GM15510 (cell line): ENCODE measurements around the gene GNB3.

Experiments
- POLR2A ChIP-seq: IDR thresholded peaks from 3 replicates; pipeline ENCODE4 v1.6.1; 2011; ENCODE audit warnings: borderline replicate concordance; ENCODE audit not compliant: insufficient read length; ENCODE audit errors: extremely low read depth

The GNB3 gene

DNA sequence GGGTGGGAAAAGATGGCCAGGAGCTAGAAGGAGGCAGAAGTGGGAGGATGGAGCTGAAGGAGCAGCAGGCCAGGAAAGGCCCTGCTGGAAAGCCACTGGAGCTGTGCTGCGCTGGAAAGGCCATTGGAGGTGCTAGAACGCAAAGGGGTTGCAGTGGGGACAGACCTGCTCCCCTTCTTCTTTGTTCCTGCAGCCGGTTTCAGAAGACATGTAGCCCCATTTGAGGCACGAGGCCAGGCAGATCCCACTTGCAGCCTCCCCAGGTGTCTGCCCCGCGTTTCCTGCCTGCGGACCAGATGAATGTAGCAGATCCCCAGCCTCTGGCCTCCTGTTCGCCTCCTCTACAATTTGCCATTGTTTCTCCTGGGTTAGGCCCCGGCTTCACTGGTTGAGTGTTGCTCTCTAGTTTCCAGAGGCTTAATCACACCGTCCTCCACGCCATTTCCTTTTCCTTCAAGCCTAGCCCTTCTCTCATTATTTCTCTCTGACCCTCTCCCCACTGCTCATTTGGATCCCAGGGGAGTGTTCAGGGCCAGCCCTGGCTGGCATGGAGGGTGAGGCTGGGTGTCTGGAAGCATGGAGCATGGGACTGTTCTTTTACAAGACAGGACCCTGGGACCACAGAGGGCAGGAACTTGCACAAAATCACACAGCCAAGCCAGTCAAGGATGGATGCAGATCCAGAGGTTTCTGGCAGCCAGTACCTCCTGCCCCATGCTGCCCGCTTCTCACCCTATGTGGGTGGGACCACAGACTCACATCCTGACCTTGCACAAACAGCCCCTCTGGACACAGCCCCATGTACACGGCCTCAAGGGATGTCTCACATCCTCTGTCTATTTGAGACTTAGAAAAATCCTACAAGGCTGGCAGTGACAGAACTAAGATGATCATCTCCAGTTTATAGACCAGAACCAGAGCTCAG lies 21.4 kb upstream of the GNB3 start:
- no peak for TF ChIP-seq POLR2A

DNA sequence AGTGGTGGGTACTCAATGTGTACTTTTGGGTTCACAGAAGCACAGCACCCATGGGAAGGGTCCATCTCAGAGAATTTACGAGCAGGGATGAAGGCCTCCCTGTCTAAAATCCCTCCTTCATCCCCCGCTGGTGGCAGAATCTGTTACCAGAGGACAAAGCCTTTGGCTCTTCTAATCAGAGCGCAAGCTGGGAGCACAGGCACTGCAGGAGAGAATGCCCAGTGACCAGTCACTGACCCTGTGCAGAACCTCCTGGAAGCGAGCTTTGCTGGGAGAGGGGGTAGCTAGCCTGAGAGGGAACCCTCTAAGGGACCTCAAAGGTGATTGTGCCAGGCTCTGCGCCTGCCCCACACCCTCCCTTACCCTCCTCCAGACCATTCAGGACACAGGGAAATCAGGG lies 20.6 kb upstream of the GNB3 start:
- no peak for TF ChIP-seq POLR2A

- TF ChIP-seq POLR2A, result no peak
Observed at GRCh38 chr12:6821591-6822425, 18.9 kb upstream of the GNB3 start, which contains the start of gene GPR162. TSS of gene GPR162 (plus strand) at chr12:6821821. CDS start at chr12:6823899, 2,078 bp downstream.

DNA sequence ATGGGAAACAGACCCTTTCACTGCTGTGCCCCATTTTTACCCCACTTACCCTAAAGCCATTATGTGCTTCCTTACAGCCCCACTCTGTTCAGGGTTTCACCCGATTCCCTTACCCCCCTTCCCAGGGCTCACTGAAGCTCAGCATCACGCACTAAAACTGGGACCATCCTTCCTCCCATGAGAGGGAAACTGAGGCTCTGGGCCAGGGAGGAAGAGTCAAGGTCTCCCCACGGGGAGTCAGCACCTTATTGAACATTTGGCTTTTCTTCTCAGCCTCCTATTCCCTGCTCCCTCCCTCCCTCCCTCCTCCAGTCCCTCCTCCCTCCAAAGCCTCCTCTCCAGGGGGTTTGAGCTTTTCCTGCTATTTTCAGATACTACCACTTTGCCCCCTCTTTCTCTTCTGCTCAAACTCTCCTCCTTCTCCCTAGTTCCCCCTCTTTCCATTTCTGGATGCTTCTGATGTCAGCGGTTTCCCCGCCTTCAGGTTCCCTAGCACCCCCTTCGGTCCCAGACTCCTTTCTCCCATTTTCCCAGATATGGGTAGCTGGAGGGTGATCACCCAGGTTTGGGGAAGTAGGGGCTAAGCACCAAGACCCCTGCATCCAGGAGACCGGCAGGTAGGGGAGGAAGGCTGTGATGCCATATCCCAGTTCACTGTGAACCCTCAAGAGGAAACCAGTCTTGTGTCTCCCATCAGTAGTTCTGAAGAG lies 18.1 kb upstream of the GNB3 start:
- TF ChIP-seq POLR2A, result no peak

DNA sequence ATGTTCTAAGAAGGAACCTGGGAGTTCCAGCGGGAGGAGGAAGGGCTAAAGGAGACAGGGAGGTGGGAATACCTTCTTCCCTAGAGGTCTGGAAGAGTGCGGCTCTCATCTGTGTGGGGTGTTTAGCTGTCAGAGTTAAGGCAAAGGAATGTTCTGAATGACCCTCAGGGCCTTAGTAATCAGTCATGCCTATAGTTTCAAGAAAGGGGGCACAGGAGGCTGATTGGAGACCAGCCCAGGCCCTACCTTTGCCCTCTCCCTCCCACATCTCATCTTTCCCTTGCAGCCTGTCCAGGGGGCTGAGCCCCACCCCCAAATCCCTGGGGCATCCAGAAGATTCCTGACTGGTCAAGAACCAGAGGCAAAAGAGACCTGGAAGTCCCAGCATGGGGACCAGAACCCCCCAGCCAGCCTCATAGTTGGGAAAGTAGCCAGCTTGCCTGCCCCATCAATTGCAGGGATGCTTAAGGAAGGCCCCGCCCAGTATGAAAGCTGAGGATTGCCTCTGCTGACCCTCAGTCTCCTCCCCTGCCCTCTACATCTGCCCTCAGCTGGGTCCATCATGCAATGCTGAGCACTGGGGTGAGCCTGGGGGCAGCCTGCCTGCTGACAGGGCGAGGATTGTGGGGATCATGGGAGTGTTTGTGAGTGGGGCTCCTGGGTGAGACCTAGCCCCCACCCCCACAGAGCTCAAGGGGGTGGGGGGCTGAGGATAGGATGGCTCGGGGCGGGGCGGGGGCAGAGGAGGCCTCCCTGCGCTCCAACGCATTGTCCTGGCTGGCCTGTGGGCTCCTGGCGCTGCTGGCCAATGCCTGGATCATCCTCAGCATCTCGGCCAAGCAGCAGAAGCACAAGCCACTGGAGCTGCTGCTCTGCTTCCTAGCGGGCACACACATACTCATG lies 17.3 kb upstream of the GNB3 start:
- TF ChIP-seq POLR2A, result no peak

DNA sequence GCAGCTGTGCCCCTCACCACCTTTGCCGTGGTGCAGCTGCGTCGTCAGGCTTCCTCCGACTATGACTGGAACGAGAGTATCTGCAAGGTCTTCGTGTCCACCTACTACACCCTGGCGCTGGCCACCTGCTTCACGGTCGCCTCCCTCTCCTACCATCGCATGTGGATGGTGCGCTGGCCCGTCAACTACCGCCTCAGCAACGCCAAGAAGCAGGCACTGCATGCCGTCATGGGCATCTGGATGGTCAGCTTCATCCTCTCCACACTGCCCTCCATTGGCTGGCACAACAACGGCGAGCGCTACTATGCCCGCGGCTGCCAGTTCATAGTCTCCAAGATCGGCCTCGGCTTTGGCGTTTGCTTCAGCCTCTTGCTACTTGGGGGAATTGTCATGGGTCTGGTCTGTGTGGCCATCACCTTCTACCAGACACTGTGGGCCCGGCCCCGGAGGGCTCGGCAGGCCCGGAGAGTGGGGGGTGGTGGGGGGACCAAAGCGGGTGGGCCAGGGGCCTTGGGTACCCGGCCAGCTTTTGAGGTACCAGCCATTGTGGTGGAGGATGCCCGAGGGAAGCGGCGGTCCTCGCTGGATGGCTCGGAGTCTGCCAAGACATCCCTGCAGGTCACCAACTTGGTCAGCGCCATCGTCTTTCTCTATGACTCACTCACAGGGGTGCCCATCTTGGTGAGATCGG lies 16.5 kb upstream of the GNB3 start:
- TF ChIP-seq POLR2A, result no peak

DNA sequence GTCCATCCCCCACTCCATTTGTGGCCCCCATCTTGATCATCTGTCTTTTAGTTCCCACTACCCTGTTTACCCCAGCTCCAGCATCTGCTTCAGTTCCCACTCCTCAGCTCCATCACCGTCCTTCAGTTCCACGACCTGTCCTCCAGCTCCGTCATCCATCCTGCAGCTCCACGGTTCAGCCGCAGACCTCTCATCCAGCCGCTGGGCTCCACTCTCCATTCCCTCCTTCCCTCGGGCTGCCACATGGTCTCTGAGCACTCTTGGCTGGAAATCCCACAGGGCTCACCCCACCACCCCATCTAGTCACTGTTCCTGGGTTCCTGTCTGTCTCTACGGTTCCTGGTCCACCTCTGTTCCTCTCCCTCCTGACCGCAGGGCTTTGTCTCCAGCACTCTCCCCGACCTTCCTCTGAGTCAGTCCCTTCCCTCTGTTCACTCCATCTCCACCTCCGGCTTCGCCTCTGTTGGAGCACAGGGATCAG lies 15.8 kb upstream of the GNB3 start:
- TF ChIP-seq POLR2A, result no peak

GRCh38 chr12:6825398-6826124 lies 15.2 kb upstream of the GNB3 start:
- no peak for TF ChIP-seq POLR2A

DNA sequence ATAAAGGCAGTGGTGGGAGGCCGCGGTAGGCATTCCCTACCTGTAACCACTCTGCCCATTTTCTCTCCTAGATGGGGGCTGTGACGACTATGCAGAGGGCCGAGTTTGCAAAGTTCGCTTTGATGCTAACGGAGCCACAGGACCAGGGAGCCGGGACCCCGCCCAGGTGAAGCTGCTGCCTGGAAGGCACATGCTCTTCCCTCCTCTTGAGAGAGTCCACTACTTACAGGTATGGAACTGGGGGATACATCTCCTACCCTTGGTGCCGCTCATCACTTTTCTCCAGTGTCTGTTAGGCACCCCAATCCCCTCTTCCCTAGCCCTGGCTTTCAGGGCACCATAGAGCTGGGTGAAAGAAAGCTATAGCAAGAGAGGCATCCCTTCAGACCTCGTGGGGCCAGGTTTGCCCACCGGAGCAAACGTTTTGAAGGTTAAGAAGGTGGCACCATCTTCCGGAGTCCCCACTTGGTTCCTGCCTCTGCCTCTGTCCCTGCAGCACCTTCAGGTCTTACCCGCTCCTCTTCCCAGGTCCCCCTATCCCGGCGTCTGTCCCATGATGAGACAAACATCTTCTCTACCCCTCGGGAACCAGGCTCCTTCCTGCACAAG lies 14.5 kb upstream of the GNB3 start:
- no peak for TF ChIP-seq POLR2A

- no peak for TF ChIP-seq POLR2A
Observed at GRCh38 chr12:6826734-6827436, 13.8 kb upstream of the GNB3 start.

DNA sequence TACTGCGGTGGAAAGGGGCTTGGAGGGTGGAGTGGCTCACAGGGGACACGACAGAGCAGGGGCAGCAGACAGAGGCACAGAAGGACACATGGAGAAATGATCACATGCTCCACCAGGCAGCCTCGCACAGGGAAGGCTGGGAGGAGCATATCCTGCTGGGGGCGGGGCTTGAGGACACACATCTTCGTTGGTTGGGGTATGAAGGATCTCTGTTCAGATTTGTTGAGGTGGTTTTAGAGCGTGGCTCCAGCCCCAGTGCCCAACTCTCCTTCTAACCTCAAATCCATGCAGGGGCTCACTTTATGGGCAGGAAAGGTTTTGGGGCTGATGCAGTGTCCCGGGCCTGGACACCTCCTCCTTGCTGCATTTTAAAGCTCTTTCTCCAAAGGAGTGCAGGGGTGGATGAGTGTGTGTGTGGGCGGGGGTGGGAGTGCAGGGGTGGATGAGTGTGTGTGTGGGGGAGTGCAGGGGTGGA lies 13.3 kb upstream of the GNB3 start:
- no peak for TF ChIP-seq POLR2A

- TF ChIP-seq POLR2A, result no peak
Observed at GRCh38 chr12:6827982-6828780, 12.5 kb upstream of the GNB3 start, which contains the start of gene P3H3. TSS of gene P3H3 (plus strand) at chr12:6828407. CDS start at chr12:6828441, 34 bp downstream.
